ENCODE measurements around the gene ULK3.
A peak's percentile ranks its signal among the peaks of the same experiment; 100 is the strongest.

GRCh38 chr15:74808840-74809229 is 34.1 kb downstream of the ULK3 start:
- TF ChIP-seq CTCF (IDR thresholded peaks at IDR 0.05; ENCODE audit: low read depth, low read length) (peak; percentile 32; the same call in 1 of the 2 replicates), EZH2phosphoT487 (IDR thresholded peaks at IDR 0.05; ENCODE audit: low read depth) (no peak)

All from OCI-LY3 (cell line).